PFSK-1 (cell line): ENCODE data around the gene LINGO1.

ENCODE experiments used
- POLR2AphosphoS5 ChIP-seq: IDR thresholded peaks from 2 replicates; pipeline ENCODE4 v1.6.1; 2012; ENCODE audit warnings: low read depth, mild to moderate bottlenecking, control low read depth, low read length, moderate library complexity
- TAF1 ChIP-seq: IDR thresholded peaks from 2 replicates; pipeline ENCODE4 v1.6.1; 2012; ENCODE audit warnings: low read length, control low read depth, borderline replicate concordance; ENCODE audit not compliant: insufficient read depth

DNA sequence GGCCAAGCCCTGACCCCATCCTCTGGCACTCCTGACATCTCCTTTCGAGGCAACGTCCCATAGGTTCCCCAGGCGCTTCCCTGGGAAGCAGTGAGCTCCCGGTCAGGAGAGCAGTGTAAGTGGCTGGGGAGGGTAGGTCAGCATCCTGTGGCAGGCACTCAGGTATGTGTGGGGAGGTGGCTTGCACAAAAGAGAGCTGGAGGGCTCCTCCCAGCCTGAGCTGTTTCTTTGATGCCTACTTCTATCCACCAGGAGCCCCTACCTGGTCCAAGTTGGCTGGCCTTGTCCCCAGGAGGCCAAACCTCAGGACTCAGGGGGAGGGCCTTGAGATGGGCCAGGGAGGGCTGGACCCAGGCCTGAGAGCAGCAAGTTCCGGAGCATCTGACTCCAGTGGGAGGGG, 31.7 kb upstream of the LINGO1 start:
- no peak for TF ChIP-seq POLR2AphosphoS5
- no peak for TF ChIP-seq TAF1
